Stimulated activated CD4-positive, alpha-beta T cell treated with anti-CD3 and anti-CD28 coated beads, Interleukin-2, amount 100 ng/mL, for 4 hours (primary cell): Measurements from ENCODE around the gene GINS1.

ENCODE experiments used
- DNase-seq: peaks from one replicate; pipeline ENCODE4 v3.0.0-alpha.2; 2020; ENCODE audit warnings: low read depth

The GINS1 gene

GRCh38 chr20:25407311-25408169 lies at the start of gene GINS1:
Gene GINS1, plus strand, starts transcription at chr20:25407673. Its CDS starts 148 bp downstream, at chr20:25407821.
- DNase-seq = peak; percentile 64

GRCh38 chr20:25360631-25361286 lies 46.7 kb upstream of the GINS1 start:
- no peak for DNase-seq

- no peak for DNase-seq
These were observed 46.2 kb upstream of the GINS1 start for GRCh38 chr20:25361287-25361683.

- no peak for DNase-seq
These were observed 43.2 kb upstream of the GINS1 start for GRCh38 chr20:25364180-25364788.

DNA sequence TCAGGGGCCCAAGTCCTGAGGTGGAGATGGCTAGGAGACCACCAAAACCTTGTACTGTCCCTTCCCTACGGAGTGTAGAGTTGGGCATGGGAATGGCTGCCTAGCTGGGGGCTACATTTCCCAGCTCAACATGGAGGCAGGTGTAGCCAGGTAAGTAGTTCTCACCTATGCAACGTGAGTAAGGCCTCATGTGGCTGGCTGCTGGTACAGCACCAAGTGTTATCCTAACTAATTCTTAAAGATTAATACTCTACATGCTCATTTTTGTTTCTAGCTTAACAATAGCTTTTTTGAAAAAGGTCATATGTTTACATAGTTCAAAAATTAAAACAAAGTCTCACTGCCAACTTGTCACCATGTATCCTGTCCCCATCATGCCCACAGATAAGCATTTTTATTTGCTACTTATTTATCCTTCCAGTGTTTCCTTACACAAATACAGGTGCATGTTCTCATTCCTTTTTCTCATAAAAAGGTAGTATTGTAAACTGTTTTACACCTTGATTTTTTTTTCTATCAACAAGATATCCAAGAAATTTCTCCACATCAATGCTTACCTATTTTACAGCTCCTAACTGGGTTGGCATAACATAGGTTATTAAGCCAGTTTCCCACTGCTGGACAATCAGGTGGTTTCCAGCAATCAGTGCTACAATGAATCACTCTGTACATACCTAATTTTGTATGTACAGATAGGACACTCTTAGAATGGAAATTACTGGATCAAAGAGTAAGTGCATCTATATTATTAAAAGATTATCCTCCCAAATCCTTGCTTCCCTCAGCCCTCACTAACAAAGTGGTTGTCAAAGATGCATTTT lies 42.4 kb upstream of the GINS1 start:
- DNase-seq = no peak

DNA sequence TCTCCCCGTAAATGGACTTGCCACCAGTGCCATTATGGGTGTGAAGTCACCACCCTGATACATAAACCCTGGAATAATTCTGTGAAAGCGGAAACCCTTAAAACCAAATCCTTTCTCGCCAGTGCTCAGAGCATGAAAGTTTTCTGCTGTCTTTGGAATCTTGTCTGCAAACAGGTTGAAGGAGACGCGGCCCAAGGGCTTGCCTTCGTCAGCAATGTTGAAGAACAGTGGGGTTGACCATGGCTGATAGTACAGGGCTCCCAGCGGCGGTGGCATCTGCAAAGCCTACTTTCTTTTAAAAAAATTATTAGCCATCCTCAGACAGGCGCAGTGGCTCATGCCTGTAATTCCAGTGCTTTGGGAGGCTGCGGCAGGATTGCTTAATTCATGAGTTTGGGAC lies 38.9 kb upstream of the GINS1 start:
- DNase-seq = no peak

DNA sequence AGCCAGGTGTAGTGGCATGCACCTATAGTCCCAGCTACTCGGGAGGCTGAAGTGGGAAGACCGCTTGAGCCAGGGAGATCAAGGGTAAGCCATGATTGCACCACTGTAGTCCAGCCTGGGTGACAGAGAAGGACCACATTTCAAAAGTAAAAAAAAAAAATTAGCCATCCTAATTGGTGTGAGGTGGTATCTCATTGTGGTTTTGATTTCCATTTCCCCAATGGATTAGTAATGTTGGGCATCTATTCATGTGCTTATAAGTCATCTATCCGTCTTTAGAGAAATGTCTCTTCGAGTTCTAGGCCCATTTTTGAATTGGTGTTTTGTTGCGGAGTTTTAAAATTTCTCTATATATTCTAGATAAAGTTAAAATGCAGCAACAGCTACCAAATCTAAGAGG lies 38.5 kb upstream of the GINS1 start:
- DNase-seq = no peak

- no peak for DNase-seq
These were observed 37.9 kb upstream of the GINS1 start for GRCh38 chr20:25369529-25369928.

DNA sequence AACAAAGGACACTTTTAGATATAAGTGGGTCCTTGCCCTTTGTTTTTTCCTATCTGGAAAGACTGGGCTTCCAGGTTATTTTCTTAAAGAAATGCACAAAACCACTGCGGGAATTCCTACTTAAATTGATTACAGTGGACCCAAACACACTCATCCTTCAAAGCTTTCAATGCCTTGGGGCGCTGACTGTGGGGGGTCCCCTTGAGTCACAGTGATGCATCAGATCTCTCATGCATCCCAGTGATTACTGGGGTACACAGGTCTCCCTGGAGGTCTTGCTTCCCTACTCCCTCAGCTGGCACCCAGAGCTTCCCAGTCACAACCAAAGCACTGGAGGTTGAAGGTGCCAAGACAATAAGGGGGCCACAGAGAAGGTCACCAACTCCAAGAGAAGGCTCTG lies 37.5 kb upstream of the GINS1 start:
- no peak for DNase-seq

- no peak for DNase-seq
These were observed 34.7 kb upstream of the GINS1 start for GRCh38 chr20:25372584-25373336.

GRCh38 chr20:25374842-25375241 lies 32.6 kb upstream of the GINS1 start:
- DNase-seq = no peak

DNA sequence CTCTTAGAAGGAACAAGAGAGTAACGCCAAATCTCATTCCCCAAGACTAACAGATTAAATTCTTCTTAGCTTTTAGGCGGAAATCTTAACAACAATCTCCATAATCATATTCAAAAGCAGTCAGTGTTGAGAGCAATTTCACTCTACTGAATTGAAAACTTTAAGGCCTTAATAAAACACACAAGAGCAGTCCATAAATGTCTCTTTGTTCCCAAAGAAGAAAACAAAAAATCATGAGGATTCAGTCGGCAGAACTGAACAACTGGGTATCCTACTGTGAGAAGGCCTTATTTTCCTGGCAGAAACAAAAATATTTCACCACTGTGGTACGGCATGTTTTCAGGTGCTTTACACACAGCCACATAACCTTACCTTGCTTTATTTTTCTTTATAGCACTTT lies 31.2 kb upstream of the GINS1 start:
- DNase-seq = no peak

DNA sequence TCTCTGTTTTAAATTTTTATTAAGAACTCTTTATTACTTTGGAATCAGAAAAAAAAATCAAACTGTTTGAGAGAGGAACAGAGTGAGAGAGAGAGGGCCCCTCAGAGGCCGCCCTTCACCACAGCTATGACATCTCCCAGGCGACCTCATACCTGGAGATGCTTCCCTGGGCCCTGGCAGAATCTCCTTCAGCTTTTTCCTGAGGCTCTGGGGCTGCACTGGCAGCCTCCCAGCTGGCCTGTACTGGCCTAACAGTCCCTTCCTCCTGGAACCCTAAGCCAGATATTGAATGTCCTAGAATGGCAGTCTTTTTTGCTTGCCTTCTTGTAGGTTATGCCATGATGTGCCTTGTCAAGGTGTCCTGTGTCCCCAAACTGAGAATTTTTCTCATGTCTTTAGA lies 30.6 kb upstream of the GINS1 start:
- DNase-seq = no peak

DNA sequence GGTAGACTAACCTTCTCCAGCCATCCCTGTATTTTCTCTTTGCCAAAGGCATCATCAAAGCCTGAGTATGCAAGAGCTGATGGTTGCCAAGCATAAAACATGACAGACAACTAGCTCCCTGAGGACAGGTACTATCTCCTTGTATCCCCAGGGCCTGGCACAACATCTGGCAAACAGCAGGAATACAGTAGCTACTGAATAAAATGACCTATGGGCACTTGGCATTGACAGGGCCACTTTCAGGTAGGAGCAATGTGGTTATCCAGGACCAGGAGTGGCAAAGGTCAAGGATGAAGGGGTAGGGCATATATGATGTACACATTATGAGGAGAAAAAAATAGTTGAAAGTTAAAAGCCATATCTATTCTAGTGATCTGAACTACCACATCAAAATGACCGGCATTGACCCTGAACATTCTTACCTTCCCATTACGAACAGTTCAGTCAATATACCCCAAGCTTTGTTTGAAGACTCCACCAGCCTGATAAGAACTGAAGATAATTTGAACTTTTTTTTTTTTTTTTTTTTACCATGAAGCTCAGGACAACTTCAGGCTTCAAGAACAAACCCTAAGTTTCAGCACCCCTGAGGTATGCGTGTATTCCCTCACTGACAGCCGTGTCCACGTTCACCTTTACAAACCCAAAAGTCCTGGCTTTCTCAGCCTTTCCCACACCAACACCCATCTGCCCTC lies 29.1 kb upstream of the GINS1 start:
- DNase-seq = no peak

- DNase-seq = no peak
These were observed 28.4 kb upstream of the GINS1 start for GRCh38 chr20:25378884-25379733.

DNA sequence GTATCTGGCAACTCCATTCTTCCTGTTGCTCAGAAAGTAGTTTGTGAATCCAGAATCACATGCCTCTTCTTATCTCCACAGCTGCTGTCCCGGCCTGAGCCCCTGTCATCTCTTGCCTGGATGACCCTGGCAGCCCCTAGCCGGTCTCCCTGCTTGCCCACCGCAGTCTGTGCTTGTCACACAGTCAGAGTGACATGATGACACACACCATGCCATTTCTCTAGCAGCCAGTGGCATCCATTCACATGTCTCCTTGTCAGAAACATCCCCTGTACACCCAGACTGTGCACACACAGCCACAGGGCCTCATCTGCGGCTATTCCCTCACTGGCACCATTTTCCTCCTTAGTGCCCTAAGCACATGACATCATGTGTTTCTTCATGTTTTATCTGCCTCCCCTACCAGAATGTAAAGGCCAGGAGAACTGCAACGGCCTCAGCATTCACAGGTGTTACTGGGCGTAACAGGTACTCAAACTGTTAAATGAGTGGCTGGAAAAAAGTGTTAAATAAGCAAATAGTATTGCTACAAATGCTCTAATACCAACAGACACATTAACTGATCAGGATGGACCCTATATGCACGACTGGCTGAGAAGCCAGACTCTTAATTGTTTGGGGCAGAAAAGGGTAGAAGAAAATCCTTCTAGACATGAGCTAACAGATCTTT lies 26.4 kb upstream of the GINS1 start:
- DNase-seq = no peak

DNA sequence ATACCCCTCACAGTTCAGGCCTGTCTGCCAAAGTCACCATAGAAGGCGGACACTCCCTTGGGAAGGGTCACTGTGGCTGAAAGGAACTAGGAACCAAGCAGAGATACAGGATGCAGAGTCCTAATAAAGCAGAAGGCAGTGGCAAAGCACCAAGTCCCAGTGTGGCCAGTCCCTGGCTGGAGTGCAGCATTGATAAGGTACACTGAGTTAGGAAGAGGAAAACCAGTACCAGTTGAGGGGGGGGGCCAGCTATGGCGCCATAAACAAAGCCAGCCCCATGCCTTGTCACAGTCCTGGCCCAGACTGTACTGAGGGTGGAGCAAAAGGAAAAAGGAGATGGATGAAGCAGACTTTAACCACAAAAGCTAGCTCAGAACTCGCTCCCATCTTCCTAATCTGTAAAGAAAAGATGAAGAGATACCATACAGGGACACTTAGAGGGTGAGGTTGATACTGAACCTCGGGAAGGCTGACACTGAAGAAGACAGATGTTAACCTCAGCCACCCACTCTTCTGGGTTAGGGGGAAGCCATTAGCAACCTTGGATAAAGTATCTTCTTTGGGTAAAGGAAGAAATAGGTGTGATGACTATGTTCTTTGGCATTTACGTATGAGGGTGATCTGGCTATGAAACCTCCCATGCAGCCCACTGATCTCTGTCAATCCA lies 24.6 kb upstream of the GINS1 start:
- no peak for DNase-seq

DNA sequence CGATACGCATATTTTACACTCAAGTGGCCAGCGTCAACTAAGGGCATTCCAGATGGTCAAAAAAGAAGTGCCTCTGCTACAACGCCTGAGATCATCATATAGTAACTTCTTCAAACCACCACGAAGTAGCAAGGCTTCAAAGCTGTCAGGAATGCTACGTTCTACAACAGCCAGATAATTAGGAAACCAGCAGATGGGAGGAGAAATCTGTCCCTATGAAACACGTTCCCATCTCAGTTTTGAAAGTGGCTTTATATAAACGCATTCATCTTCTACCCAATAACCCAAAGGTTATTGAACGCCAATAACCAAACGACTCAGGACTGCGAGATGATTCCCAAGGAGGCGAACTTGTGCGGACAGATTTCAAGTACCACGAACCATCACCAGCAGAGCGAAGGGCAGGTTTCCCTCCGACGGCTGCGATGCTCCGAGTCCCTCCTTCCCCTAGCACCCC lies 18.0 kb upstream of the GINS1 start:
- DNase-seq = no peak
